Skin of body (tissue), 2 donors: ENCODE data around the gene METTL3. TPM values are rescaled to one million over a fixed set of nuclear protein-coding genes. Genes with fewer than 3 reads are reported as not detected.

Experiments
- DNase-seq: peaks from one replicate; lab custom pipeline; 2025; lab: John Stamatoyannopoulos, UW
- total RNA-seq: library from RNA; depleted of rRNA; stranded (reverse); fragments of >200 nt; gene quantifications from one replicate; pipeline ENCODE4 v1.2.3, GENCODE V29; 2014

The METTL3 gene
- total RNA-seq, 1 donor from 2014 or later: 48.2 TPM

DNA sequence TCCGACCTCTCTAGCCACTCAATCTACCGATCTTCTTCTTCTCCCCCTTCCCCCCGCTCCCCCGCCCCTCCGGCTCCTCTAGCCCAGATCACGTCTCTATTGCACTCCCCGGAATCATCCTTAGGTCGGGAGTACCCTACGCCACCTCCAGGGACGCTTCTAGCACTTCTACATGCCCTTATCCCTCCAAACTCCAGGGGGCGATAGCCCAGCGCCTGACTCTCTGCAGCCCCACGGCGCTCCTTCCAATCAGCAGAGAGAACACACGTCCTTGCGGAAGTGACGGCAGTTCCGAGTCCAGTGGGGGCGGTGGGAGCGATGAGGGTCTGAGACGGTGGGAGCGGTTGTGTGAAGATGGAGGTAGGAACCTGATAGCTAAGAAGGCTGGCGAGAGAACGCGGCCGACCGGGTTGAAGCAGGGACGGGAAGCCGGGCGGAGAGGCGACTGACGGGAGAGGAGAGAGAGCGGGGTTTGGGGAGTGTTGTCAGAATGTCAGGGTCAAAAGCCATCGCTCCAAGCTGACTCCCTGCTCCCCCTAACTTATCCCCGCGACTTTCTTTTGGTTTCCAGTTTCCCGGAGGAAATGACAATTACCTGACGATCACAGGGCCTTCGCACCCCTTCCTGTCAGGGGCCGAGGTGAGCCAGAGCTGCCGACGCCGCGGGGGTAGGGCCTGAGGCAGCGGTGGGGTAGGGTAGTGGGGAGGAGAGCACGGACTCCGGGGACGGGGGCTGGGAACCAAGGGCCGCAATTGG is 34.0 kb downstream of the METTL3 start, which contains the start of the genes RAB2B and TOX4:
RAB2B (minus strand) TSS at position 35 of the 757 bp plus-strand sequence. CDS start 87 bp downstream, outside the sequence.
TOX4 (plus strand) TSS at position 271 of the 757 bp plus-strand sequence; CDS start at position 355, 84 bp downstream.
- DNase-seq: peak; percentile 99

DNA sequence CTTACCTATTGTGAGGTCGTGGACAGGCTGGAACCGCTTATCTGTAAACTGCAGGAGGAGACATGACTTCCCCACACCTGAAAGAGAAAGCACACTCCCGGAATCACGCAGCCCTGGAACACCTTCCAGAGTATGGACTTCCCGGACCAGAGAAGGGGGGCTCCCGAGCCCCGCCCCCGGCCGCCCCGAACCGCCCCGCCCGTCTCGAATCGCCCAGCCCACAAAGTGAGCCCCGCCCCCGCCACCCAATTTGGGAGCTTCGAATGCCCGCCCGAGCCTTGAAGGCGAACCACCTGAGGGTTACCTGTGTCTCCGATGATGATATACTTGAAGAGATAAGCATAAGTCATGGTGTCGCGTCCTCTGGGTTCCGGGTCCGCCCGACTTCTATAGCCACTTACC is 34.6 kb downstream of the METTL3 start:
- DNase-seq: peak; percentile 48

DNA sequence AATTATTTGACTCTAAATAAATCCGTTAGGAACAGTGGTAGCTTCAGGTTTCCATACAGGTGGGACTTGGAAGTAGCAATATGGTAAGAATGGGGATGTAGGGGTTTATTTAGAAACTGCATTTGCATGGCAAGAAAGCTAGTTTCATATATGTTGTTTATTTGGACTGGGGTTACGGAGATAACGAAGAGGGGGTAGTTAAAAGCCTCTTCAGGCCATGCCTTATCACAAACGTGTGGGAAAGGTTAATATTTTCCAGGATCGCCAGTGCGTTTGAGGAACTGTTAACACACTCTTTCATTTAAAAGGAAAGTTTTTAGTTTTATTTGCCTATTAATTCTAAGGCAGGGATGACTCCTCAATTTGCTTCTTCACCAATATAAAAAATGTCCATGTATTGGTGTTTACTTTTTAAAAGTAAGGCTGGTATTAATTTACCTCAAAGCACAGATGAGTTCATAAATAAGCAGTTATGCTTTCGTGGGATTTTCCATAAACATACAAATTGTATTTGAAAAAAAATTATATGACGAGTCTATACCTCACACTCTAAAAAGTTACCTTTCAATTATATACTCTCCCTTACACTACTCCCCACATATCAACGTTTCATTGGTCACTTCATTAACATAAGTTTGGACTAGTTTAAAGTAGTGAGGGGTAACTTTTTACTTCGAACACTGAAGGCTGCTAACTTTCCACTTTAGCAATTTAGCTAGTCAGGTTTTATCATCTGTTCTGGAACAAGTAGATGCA is 35.2 kb downstream of the METTL3 start:
- DNase-seq: no peak

DNA sequence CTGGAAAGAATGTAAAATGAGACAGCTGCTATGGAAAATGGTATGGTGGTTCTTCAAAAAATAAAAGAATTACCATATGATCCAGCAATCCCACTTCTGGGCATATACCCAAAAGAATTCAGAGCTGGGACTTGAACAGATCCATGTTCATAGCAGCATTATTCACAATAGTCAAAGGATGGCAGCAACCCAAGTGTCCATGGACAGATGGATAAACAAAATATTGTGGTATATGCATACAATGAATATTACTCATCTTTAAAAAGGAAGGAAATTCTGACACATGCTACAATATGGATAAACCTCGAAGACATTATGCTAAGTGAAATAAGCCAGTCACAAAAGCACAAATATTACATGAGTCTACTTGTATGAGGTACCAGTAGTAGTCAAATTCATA is 43.5 kb downstream of the METTL3 start:
- peak; percentile 5 for DNase-seq

DNA sequence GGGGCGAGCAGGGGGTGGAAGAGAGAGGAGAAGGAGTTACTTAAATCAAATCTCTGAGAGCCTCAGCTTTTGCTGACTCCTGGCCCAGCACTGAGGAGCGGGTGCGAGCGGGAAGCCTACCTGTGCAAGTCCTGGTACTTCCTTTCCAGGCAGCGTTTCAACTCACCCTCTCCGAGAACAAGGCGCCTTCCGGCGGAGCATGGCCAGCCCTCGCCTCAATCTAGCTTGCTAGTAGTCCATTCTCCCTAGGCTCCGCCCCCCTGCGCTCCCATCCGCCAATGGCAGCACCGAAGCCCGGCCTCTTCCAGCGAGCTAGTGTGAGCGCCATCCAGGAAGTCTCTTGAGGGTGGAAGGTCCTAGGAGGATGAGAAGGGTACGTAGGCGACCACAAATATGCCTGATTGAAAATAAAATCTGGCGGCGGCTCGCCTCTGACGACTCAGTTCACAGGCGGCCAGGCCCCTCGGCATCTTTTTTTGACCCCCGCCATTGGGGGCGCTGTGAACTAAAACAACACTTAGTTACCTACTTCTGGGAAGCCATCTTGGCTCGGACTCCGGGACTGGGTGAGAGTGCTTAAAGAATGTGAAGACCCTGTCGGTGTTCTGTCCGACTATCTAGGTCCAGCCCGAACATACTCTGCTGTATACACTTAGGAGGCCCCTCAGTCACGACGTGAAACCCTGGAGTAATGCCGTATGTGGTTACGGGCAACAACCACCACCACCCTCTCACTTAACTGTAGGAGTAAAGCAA is 55.0 kb downstream of the METTL3 start, which contains the start of gene CHD8:
CHD8 (minus strand) TSS at position 212 of the 756 bp plus-strand sequence. CDS start 24,480 bp downstream, outside the sequence.
- peak; percentile 100 for DNase-seq

DNA sequence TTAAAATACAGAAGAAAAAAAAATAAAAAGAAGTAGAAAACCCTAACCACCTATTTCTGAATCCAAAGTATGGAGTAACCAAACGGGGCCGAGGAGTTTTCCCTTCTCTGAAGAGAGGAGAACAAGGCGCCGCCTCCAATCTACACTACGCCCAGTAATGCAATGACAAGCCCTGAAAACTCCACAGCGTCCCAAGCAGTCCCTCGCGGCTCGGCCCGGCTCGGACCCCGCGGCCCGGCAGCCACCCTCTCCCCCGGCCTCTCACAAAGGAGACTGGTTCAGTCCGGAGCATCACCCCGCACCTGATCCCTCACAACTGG is 55.6 kb downstream of the METTL3 start:
- no peak for DNase-seq

DNA sequence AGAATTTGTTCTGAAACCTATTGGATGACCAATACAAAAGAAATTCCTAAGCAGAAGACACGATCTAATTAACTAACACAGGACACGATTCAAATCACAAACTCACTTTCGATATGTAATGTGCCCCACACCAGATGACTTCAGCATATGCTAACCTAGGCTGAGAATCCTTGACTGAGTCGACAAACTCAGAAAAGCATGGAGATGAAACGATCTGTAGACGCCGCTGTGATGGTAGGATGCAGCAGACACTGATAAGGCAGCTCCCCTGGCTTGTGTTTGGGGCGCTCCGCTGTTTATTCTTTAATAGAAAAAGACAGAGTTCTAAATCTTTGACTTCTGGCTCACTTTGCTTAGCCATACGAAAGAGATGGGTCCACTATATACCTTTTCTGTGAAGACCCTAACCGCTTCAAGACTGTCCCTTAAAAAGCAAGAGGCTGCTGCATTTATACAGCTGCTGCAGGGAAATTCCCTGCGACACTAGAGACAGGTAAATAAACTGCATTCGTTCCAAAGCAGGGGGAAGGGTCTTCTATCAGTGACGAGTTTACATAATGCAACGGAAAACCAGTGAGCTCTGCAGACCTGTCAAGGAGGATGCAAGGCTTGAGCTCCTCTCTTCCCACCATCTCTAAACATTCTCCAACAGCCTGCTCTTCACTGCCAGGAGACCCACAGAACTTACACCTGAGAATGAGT is 56.1 kb downstream of the METTL3 start:
- no peak for DNase-seq

DNA sequence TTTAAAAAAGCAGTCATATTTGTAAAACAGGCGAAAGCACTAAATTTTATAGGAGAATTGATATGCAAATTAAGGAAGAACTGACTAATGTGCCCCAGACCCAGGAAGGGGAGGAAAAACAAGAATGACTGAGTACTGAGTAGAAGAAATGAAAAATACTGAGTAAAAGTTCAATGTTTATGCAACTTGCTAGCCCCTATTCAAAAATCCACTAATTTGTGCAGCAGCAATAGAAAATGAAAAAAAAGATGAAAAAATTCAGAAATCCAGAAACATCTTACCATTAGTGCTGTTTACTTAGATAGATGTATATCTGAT is 61.3 kb downstream of the METTL3 start:
- no peak for DNase-seq

Other genes with a start within 250 kb of the METTL3 start
- 415 TPM for gene HNRNPC, start 241.9 kb downstream of the METTL3 start, total RNA-seq
- gene RPGRIP1, start 231.3 kb downstream of the METTL3 start, total RNA-seq: 0.10 TPM
- 58.1 TPM for gene SUPT16H, start 127.3 kb downstream of the METTL3 start, total RNA-seq
- 50.4 TPM for gene CHD8, start 55.2 kb downstream of the METTL3 start, total RNA-seq
- gene RAB2B, start 34.4 kb downstream of the METTL3 start, total RNA-seq: 38.3 TPM
- gene TOX4, start 34.1 kb downstream of the METTL3 start, total RNA-seq: 26.1 TPM
- gene SALL2, start 15.0 kb upstream of the METTL3 start, total RNA-seq: 4.9 TPM
- not detected for gene OR10G3, start 68.7 kb upstream of the METTL3 start, total RNA-seq
- gene OR10G2, start 123.6 kb upstream of the METTL3 start, total RNA-seq: not detected
- gene OR4E2, start 142.5 kb upstream of the METTL3 start, total RNA-seq: not detected
- gene OR4E1, start 162.5 kb upstream of the METTL3 start, total RNA-seq: not detected